Adrenal gland (tissue), 12 donors: Measurements from ENCODE around the gene DHRS1. TPM values are rescaled to one million over a fixed set of nuclear protein-coding genes. Genes with fewer than 3 reads are reported as not detected.

Experiments used
- DNase-seq, 7 donors: peaks; one replicate each; pipeline ENCODE4 v3.0.0-alpha.2; 2019 to 2020
- H3K27ac ChIP-seq, 5 donors: fragments of 200-600 bp; sonication (generic) in 4 of 5; 1 replicate in 3 of 5; 2 replicates in 2 of 5; pipeline versions ENCODE4 v1.5.1 to v1.8.0; 2016 to 2020; ENCODE audit warnings: mild to moderate bottlenecking in 1 of 5
- H3K27me3 ChIP-seq: fragments of 200-600 bp; 2 replicates; pipeline ENCODE4 v1.8.0; 2021
- H3K36me3 ChIP-seq, 2 donors: fragments of 200-600 bp; replicated peaks in 1 of 2; 1 replicate in 1 of 2; 2 replicates in 1 of 2; pipeline versions ENCODE4 v1.5.1 to v1.8.0; 2018 to 2022
- H3K4me1 ChIP-seq, 2 donors: fragments of 200-600 bp; replicated peaks in 1 of 2; 1 replicate in 1 of 2; 2 replicates in 1 of 2; pipeline versions ENCODE4 v1.5.1 to v1.8.0; 2018 to 2021
- H3K4me3 ChIP-seq, 4 donors: fragments of 200-600 bp; sonication (generic) in 3 of 4; one replicate each; pipeline ENCODE4 v1.5.1; 2016 to 2018
- H3K9me3 ChIP-seq, 3 donors: fragments of 200-600 bp; sonication (generic) in 1 of 3; replicated peaks in 1 of 3; 1 replicate in 2 of 3; 2 replicates in 1 of 3; pipeline versions ENCODE4 v1.5.1 to v1.8.0; 2016 to 2021
- CTCF ChIP-seq, 6 experiments: fragments of 450-650 bp in 4 of 6; fragments of 200-600 bp in 2 of 6; sonication (generic) in 1 of 6; IDR thresholded peaks; 1 replicate in 5 of 6; 2 replicates in 1 of 6; pipeline versions ENCODE4 v1.5.1 to v1.8.0; 2016 to 2021; ENCODE audit warnings: antibody characterized with exemption in 6 of 6, mild to moderate bottlenecking in 2 of 6, moderate library complexity in 1 of 6
- POLR2A ChIP-seq, 2 donors: fragments of 450-650 bp; IDR thresholded peaks; one replicate each; pipeline ENCODE4 v1.6.1; 2017; ENCODE audit warnings: antibody characterized with exemption in 2 of 2, mild to moderate bottlenecking in 2 of 2, moderate library complexity in 1 of 2
- WGBS, 4 donors: extraction: QIAGEN DNeasy Blood & Tissue Kit in 2 of 4; methylation state at CpG; one replicate each; pipeline versions ENCODE4 v1.1.5 to v1.1.7; 2013 to 2017; 5-methylcytosine and 5-hydroxymethylcytosine counted together
- intact Hi-C, 2 donors: fragments of 100-400 bp; cut with DNase I; formaldehyde crosslinking; loops; one replicate each; pipeline versions ENCODE4 v1.14.1 to v1.15.0; 2022 to 2023
- polyA plus RNA-seq, 3 donors: library from polyadenylated mRNA; stranded (reverse); fragments of 200-250 nt in 2 of 3; fragments of 350-450 nt in 1 of 3; fragmentation: Illumina TruSeq in 1 of 3; extraction: RNeasy Lipid Tissue Mini Kit (QIAGEN cat#74804) in 1 of 3; gene quantifications; one replicate each; pipeline ENCODE4 v1.2.3, GENCODE V29; 2013 to 2014
- total RNA-seq, 9 donors: library from RNA; depleted of rRNA in 4 of 9; stranded (reverse); fragments of >200 nt in 4 of 9; fragments of 120-200 nt in 1 of 9; fragmentation: NEBNext Ultra II Directional in 1 of 9; extraction: Animal tissue kit (Norgen Biotek cat#: 25700) in 1 of 9; gene quantifications; one replicate each; pipeline versions ENCODE4 v1.1.0 to v1.2.4, GENCODE V29; 2013 to 2023
- donor health status: healthy with polysubstance abuse.
- donor health status: Bipolar disorder and iron deficiency.
- donor health status: DM: yes; HTN: yes; CAD: no.
- donor health status: DM: no; HTN: no; CAD: no.
- donor health status: DM: no; HTN: no; CAD: no.
- donor health status: DM: yes; HTN: yes; CAD: no.

The DHRS1 gene
- total and polyA plus RNA-seq, 12 donors = 11.4 to 68.1 (median 36.8) TPM

GRCh38 chr14:24334431-24335291 is 35.1 kb upstream of the DHRS1 start, which contains the start of gene ADCY4:
Gene ADCY4 (minus strand): TSS chr14:24335071. CDS start chr14:24334652, 419 bp downstream.
- Histone ChIP-seq H3K27ac (peak within 1 kb of the TSS in 3 of 5 donors; percentile 14 to 51 (median 32)), H3K4me1 (peaks cover 0 to 24% of the 10 kb centered on the region in 2 donors), H3K9me3 (no peaks in the 10 kb centered on the region), H3K36me3 (no peaks in the 10 kb centered on the region), H3K4me3 (peak within 1 kb of the TSS in 2 of 4 donors; percentile 4 to 31), H3K27me3 (peaks cover 11% of the 10 kb centered on the region)
- DNase-seq = peak in 1 of 7 donors; percentile 32
- WGBS, 4 donors = 15 to 29% (median 20%) methylated on average over 13 to 65 of the region's 65 CpGs
- intact Hi-C loops = loop anchor here in 1 of 2 donors (5.0 kb wide), 1 partner anchor 98 kb away; no protein-coding TSS in a partner anchor
- TF ChIP-seq POLR2A (IDR thresholded peaks at IDR 0.05) (peak in 1 of 2 donors; percentile 38), CTCF (IDR thresholded peaks at IDR 0.05) (no peak)

DNA sequence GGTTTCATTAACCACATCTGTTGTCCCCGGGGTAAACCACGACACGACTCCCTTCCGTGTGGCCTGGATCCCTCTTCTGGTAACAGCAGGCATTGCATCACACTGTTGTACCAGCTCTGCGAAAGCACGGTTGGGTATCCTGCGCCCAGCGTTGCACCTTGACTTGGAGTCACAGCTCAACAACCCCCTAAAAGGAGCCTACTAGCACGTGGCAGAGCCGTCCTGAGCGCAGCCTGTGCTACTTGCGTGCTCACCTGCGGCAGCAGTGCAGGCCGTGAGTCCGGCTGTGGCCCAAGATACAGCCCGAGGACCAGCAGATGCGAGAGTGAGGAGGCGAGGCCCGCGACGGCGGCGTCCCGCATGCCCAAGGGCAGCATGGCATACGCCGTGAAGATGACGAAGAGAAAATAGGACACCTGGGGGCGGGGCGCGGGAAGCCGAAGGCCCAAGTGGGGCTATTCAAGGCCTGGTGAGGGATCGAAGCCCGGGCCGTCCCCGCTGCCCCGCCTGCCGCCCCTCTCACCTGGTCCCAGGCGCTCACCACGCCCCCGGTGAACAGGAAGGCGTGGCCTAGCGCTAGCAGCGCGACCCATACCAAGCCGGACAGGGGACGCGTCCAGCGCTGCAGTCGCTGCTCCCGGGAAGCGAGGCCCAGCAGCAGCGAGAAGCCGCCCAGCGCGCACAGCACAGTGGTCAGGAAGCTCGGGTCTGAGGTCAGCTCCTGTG is 32.9 kb upstream of the DHRS1 start:
- H3K4me1 ChIP-seq = peaks cover 0 to 24% of the 10 kb centered on the region in 2 donors
- peak; percentile 68 to 90 (median 79) for DNase-seq
- 24 to 29% (median 26%) methylated on average over 36 to 56 of the region's 56 CpGs for WGBS, 4 donors
- no peak overlapping the region for H3K27ac ChIP-seq
- intact Hi-C loops = loop anchor here in 1 of 2 donors (5.0 kb wide), 1 partner anchor 100 kb away; no protein-coding TSS in a partner anchor
- no peaks in the 10 kb centered on the region for H3K9me3 ChIP-seq
- no peak for TF ChIP-seq POLR2A (IDR thresholded peaks at IDR 0.05)
- peak; percentile 52 to 84 (median 73) for TF ChIP-seq CTCF (IDR thresholded peaks at IDR 0.05)
- peaks cover 11% of the 10 kb centered on the region for H3K27me3 ChIP-seq
- H3K36me3 ChIP-seq = no peaks in the 10 kb centered on the region
- H3K4me3 ChIP-seq = peak overlapping the region in 1 of 4 donors; percentile 31

DNA sequence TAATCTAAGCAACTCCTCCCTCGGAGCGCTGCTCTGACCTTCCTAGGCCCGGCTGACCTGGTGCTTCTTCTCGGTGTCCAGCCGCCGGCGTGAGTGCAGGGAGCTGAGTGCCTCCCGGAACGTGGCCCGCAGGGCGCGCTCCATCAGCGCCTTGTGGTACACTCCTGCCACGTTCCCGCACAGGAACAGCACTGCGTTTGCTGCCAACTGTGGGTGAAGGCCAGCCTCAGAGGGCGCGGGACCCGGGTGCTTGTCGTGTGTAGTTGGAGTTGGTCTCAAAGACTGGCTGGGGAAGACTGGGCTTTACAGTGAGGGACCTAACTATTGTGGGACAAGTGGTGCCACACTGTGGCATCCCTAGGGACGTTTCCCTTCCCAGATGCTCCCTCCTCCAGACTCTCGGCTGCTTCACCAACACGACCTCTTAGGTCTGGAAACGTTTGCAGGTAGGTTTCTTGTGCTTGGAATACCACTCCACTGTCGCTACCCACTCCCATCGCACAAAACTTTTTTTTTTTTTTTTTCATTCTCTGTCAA is 32.2 kb upstream of the DHRS1 start:
- H3K9me3 ChIP-seq = no peaks in the 10 kb centered on the region
- no peaks in the 10 kb centered on the region for H3K36me3 ChIP-seq
- H3K27me3 ChIP-seq = peaks cover 11% of the 10 kb centered on the region
- peak in 1 of 7 donors; percentile 29 for DNase-seq
- intact Hi-C loops = loop anchor here (2.0 to 5.0 kb wide), 2 partner anchors 101 kb away; no protein-coding TSS in a partner anchor
- peak overlapping the region in 1 of 4 donors; percentile 31 for H3K4me3 ChIP-seq
- peaks cover 0 to 24% of the 10 kb centered on the region in 2 donors for H3K4me1 ChIP-seq
- WGBS, 4 donors = 42 to 50% (median 45%) methylated on average over 15 to 26 of the region's 26 CpGs
- no peak for TF ChIP-seq POLR2A (IDR thresholded peaks at IDR 0.05)
- no peak for TF ChIP-seq CTCF (IDR thresholded peaks at IDR 0.05)
- no peak overlapping the region for H3K27ac ChIP-seq
